ENCODE results near the gene MBTPS1.

MBTPS1 gene

DNA sequence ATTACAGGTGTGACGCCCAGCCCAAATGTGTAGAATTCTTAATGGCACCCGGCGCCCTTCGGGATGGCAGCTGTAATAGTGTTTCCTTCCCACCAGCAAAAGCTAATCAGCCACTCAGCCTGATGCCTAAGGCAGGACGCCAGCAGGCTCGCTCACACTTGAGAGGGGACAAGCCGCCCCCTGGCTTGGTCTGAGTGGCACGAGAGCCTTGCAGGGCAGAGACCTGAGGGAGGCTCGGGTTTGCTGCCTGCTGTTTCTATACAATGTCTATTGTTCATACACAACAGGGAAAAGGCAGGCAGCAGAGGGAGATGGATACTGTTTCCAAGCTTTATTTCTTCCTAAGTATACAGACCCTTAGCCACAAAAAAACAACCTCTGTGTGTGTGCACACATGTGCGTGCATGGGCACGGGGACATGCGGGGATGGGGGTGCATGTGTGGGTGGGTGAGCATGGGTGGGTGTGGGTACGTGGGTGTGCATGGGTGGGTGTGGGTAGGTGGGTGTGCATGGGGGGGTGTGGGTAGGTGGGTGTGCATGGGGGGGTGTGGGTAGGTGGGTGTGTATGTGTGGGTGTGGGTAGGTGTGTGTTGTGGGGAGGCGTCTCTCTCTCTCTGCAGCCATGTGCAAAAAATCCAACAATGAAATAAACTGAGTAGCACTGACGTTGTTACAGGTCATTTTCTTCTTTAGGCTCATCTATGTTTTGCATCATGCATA is 84.1 kb downstream of the MBTPS1 start:
- no peak for DNase-seq

DNA sequence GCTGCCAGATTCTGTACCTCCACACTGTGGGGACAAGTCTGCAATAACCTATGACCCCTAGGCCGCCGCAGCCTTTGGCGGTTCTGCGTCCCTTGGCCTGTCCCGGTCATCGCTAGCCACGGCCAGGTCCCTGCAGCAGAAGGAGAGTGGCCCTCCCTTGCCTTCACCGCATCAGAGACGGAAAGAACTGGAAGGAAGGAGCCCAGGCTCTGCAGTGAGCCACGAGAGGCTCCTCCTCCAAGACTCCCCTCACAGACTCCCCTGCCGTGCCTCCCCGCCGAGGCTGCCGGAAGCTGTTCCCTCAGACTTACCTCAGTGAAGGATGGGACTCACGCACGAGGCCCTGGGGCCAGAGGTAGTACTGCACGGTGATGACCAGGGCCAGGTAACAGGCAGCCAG is 85.2 kb downstream of the MBTPS1 start:
- no peak for DNase-seq

DNA sequence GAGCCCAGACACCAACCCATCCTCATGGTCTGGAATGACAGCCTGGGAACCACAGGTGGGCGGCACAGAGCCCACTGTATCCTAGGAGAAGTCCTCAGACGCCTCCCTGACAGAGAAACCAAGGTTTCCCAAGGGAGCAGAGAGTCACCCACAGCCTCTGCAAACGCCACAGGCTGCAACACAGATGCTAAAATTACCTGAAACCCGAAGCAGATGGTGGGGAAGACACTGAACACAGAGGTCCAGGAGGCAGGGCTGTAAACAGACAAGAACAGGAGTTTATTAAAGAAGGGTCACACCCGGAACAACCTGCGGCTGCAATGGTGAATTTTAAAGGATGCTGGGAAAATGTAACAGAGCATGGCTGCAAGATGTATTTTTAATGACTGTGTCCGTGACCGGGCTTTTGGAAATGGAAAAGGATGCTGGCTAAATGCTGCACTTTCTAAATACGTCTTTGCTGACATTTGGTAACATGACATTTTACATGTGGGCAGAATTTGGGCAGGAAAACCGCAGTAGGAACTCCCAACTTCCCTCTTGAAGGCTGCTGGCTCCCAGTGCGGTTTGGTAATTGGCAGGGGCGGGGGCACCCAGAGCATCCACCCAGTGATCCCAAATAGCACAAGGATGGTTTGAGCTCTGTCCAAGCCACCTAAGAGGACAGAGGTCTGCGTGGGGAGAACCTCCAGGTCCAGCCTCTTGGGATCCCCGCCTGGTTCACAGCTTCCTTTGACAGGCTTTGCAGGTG is 87.3 kb downstream of the MBTPS1 start:
- DNase-seq: no peak

GRCh38 chr16:84027625-84028024 is 89.1 kb downstream of the MBTPS1 start:
- DNase-seq: no peak

GRCh38 chr16:84026606-84027005 is 90.1 kb downstream of the MBTPS1 start:
- no peak for DNase-seq

- DNase-seq: no peak
Measured at GRCh38 chr16:84024854-84025253, 91.9 kb downstream of the MBTPS1 start.

DNA sequence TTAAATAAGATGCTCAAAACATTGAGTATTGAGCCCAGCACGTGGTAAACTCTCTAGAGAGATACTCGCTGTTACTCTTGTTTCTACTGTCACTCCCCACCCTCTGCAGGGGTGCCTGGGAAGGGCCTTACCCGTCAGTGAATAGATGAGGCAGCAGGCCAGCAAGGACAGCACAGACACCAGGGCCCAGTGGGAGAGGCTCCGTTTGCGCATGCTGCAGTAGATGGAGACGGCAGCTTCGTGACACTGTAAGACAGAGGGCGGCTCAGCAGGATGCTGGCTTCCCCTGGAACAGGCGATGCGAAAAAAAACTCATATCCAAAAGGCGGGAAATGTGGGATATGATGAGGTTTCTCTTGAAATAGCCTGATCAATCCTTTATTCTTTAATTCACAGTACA is 94.1 kb downstream of the MBTPS1 start:
- no peak for DNase-seq

DNA sequence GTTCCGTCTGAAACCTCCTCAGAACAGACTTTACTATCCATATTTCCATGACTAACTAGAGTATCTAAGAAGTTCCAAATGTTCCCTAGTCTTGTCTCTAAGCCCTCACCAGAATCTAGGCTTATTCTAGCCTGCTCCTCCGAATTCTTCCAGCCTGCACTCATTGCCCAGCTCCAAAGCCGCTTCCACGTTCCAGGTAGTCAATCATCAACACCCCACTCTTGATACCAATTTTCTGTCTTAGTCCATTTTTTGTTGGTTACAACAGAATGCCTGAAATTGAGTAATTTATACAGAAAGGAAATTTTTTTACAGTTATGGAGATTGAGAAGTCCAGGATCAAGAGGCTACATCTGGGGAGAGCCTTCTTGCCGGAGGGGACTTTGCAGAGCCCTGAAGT is 95.3 kb downstream of the MBTPS1 start:
- no peak for DNase-seq

DNA sequence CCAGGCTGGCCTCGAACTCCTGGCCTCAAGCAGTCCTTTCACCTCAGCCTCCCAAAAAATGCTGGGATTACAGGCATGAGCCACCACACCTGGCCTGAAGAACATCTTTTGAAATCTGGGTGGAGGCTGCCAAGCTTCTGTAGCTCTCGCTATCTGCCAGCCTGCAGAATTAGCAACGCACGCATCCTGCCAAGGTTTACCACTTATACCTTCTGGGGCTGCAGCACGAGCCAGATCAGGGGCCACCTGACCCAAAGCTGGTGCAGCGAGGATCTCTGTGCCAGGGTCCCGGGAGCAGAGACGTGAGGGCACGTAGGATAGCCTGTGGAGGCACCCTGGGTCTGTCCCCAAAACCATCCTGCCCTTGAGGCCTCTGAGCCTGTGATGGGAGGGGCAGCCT is 96.4 kb downstream of the MBTPS1 start:
- no peak for DNase-seq

GRCh38 chr16:84018710-84019109 is 98.0 kb downstream of the MBTPS1 start:
- DNase-seq: no peak

- DNase-seq: no peak
Measured at GRCh38 chr16:84016477-84016876, 100.3 kb downstream of the MBTPS1 start.

- DNase-seq: no peak
Measured at GRCh38 chr16:84015399-84015798, 101.3 kb downstream of the MBTPS1 start.

DNA sequence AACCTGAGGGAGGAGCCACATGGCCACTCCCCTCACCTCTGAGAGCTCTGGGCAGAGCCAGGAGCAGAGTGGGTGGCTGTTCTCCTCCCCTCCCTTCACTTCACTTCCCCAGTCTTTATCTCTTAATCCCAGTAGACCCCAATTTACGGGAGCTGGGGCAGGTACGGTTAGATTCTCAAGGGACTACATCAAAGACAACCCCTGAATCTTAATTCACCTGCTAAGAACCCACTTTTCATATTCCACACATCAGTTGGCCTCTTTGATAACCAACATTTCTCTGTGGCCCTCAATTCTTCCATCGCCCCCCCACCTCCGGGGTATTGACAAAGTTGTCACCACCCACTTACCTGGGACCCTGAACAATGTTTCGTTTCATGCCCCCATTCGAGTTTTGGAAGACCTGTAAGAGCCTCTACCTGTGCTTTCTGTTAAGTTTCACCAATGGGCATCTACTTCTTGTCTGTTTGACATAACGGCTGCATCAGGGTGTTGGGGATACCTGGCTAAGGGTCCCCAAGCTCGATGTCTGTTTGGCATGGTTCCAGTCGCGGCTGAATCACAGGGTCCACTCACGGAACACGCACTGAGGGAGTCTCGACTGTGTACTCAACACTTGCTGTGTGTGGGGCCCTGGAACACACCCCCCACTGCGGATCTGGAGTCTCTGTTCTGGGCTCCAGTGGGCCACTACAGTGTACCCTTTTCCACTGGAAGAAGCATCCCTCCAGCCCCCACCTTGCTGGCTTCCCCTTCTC is 102.0 kb downstream of the MBTPS1 start:
- no peak for DNase-seq

- DNase-seq: peak; percentile 53 to 60
Measured at GRCh38 chr16:84013787-84014569, 102.8 kb downstream of the MBTPS1 start.

DNA sequence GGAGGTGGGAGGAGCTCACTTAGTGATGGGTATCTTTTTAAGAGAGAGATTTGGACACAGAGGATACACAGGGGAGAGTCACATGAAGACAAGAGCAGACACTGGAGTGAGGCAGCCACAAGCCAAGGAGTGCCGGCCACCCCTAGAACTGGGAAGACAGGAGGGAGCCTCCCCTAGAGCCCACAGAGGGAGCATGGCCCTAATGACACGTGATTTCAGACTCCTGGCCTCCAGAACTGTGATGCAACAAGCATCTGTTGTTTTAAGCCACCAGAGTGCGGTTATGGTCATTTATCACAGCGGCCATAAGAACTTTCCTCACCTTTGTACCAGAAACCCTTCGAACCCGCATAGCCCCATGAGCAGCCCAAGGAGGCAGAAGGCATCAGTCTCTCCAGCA is 107.5 kb downstream of the MBTPS1 start:
- DNase-seq: no peak

DNA sequence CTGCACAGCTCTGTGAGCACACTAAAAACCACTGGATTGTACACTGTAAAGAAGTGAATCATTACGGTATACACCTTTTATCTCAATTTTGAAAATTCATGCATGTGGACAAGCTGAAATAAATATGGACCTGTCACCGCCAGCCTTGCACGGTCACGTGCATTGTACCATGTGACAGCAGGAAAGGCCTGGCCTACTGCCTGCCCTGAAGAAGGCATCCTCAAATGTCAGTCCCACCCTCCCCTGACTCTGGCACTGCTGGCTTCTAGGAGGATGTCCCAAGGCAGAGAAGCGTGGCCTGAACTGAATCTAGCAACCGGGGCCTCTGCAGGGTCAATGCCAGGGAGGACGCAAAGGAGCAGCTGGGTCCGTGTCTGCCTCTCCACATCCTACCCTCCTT is 108.8 kb downstream of the MBTPS1 start:
- no peak for DNase-seq

- no peak for DNase-seq
Measured at GRCh38 chr16:84007520-84007919, 109.2 kb downstream of the MBTPS1 start.

GRCh38 chr16:84005391-84005790 is 111.4 kb downstream of the MBTPS1 start:
- DNase-seq: no peak

GRCh38 chr16:84004442-84004841 is 112.3 kb downstream of the MBTPS1 start:
- DNase-seq: no peak

Data from CD4-positive, alpha-beta T cell treated with Interferon alpha-2 for 1 hour (primary cell).